ENCODE measurements around the gene C14orf93. TPM values are rescaled to one million over a fixed set of nuclear protein-coding genes. Genes with fewer than 3 reads are reported as not detected.

The C14orf93 gene
- total RNA-seq, 2 experiments from 2014 or later = 7.6 to 8.4 TPM

GRCh38 chr14:23054000-23054811 is 44.3 kb upstream of the C14orf93 start:
- Histone ChIP-seq H3K36me3 (ENCODE audit: insufficient read depth, low read length) (peaks cover 7% of the 10 kb centered on the region), H3K4me3 (ENCODE audit: low read length) (no peak overlapping the region), H3K9me3 (ENCODE audit: control insufficient read depth in 1 of 2, insufficient read depth in 1 of 2, low read length in 2 of 2) (no peaks in the 10 kb centered on the region), H3K4me1 (ENCODE audit: insufficient read depth, low read length) (peaks cover 24% of the 10 kb centered on the region), H3K27ac (ENCODE audit: low read depth in 1 of 2, low read length in 2 of 2) (no peak overlapping the region), H3K27me3 (ENCODE audit: control insufficient read depth in 1 of 2, insufficient read depth in 2 of 2, low read length in 2 of 2) (no peaks in the 10 kb centered on the region)
- no peak for TF ChIP-seq CTCF (IDR thresholded peaks at IDR 0.05)
- no peaks in the 10 kb centered on the region for H3K9me3 Mint-ChIP-seq
- no peak overlapping the region for H3K4me3 Mint-ChIP-seq
- peaks cover 18% of the 10 kb centered on the region for H3K4me1 Mint-ChIP-seq (ENCODE audit: low read depth)
- CTCF ChIA-PET = interaction anchor here (0.8 to 4.1 kb wide), 6 partner anchors 14 to 67 kb away, joined by 3 to 42 read pairs (median 6); no protein-coding TSS in a partner anchor
- H3K36me3 Mint-ChIP-seq (ENCODE audit: low read depth) = peaks cover 24% of the 10 kb centered on the region
- ATAC-seq (ENCODE audit: poor library complexity) (no peak), DNase-seq (peak in 5 of 14 experiments; percentile 23 to 57 (median 51))
- POLR2A ChIA-PET = no interaction called here
- intact Hi-C loops (cut with DNase I, micrococcal nuclease) = no loop called here
- H3K27me3 Mint-ChIP-seq = no peaks in the 10 kb centered on the region
- H3K27ac Mint-ChIP-seq = no peak overlapping the region

GRCh38 chr14:23053426-23053825 is 43.5 kb upstream of the C14orf93 start:
- H3K9me3 ChIP-seq (ENCODE audit: control insufficient read depth in 1 of 2, insufficient read depth in 1 of 2, low read length in 2 of 2) = no peaks in the 10 kb centered on the region
- peaks cover 18% of the 10 kb centered on the region for H3K4me1 Mint-ChIP-seq (ENCODE audit: low read depth)
- ATAC-seq (ENCODE audit: poor library complexity) = no peak
- TF ChIP-seq CTCF (IDR thresholded peaks at IDR 0.05) = no peak
- ChIA-PET CTCF (interaction anchor here (0.6 to 2.5 kb wide), 3 partner anchors 47 to 482 kb away, joined by 3 to 14 read pairs (median 9); no protein-coding TSS in a partner anchor), POLR2A (no interaction called here)
- H3K27me3 ChIP-seq (ENCODE audit: control insufficient read depth in 1 of 2, insufficient read depth in 2 of 2, low read length in 2 of 2) = no peaks in the 10 kb centered on the region
- no peaks in the 10 kb centered on the region for H3K27me3 Mint-ChIP-seq
- no peak overlapping the region for H3K4me3 ChIP-seq (ENCODE audit: low read length)
- H3K4me3 Mint-ChIP-seq = no peak overlapping the region
- no peak overlapping the region for H3K27ac ChIP-seq (ENCODE audit: low read depth in 1 of 2, low read length in 2 of 2)
- intact Hi-C loops (cut with DNase I, micrococcal nuclease) = no loop called here
- no peaks in the 10 kb centered on the region for H3K36me3 ChIP-seq (ENCODE audit: insufficient read depth, low read length)
- H3K36me3 Mint-ChIP-seq (ENCODE audit: low read depth) = peaks cover 16% of the 10 kb centered on the region
- no peak for DNase-seq
- H3K27ac Mint-ChIP-seq = no peak overlapping the region
- peaks cover 24% of the 10 kb centered on the region for H3K4me1 ChIP-seq (ENCODE audit: insufficient read depth, low read length)
- no peaks in the 10 kb centered on the region for H3K9me3 Mint-ChIP-seq

GRCh38 chr14:23052671-23053070 is 42.7 kb upstream of the C14orf93 start:
- Histone ChIP-seq H3K36me3 (ENCODE audit: insufficient read depth, low read length) (no peaks in the 10 kb centered on the region), H3K27me3 (ENCODE audit: control insufficient read depth in 1 of 2, insufficient read depth in 2 of 2, low read length in 2 of 2) (no peaks in the 10 kb centered on the region), H3K9me3 (ENCODE audit: control insufficient read depth in 1 of 2, insufficient read depth in 1 of 2, low read length in 2 of 2) (no peaks in the 10 kb centered on the region), H3K27ac (ENCODE audit: low read depth in 1 of 2, low read length in 2 of 2) (no peak overlapping the region), H3K4me3 (ENCODE audit: low read length) (no peak overlapping the region), H3K4me1 (ENCODE audit: insufficient read depth, low read length) (peaks cover 17% of the 10 kb centered on the region)
- ChIA-PET CTCF (interaction anchor here (0.6 to 1.2 kb wide), 3 partner anchors 46 to 482 kb away, joined by 3 to 4 read pairs (median 3); no protein-coding TSS in a partner anchor), POLR2A (interaction anchor here (1.8 kb wide), 1 partner anchor 24 kb away, joined by 5 read pairs; no protein-coding TSS in a partner anchor)
- Mint-ChIP-seq H3K36me3 (ENCODE audit: low read depth) (peaks cover 10% of the 10 kb centered on the region), H3K9me3 (no peaks in the 10 kb centered on the region), H3K4me1 (ENCODE audit: low read depth) (peaks cover 13% of the 10 kb centered on the region), H3K4me3 (no peak overlapping the region), H3K27ac (no peak overlapping the region), H3K27me3 (no peaks in the 10 kb centered on the region)
- intact Hi-C loops (cut with DNase I, micrococcal nuclease) = no loop called here
- no peak for TF ChIP-seq CTCF (IDR thresholded peaks at IDR 0.05)
- no peak for ATAC-seq (ENCODE audit: poor library complexity)
- DNase-seq = no peak

All from CD4-positive, alpha-beta T cell (primary cell).